Pancreas (tissue), 10 donors: ENCODE data around the gene PCK2. TPM values are rescaled to one million over a fixed set of nuclear protein-coding genes. Genes with fewer than 3 reads are reported as not detected.

ENCODE experiments used
- ATAC-seq, 4 donors: fragments of 200-7000 bp; cut with Tn5 transposase; one replicate each; pipeline versions ENCODE4 v1.8.0 to v1.9.1; 2020; ENCODE audit warnings: mild to moderate bottlenecking in 4 of 4, moderate library complexity in 4 of 4
- DNase-seq, 6 donors: peaks; one replicate each; pipeline ENCODE4 v3.0.0-alpha.2; 2020
- FAIRE-seq: peaks from 2 replicates; lab custom pipeline; 2012; peaks lifted over from hg19 to GRCh38; lab: Jason Lieb, UNC
- H3K27ac ChIP-seq, 4 donors: fragments of 200-600 bp; sonication (generic); 1 replicate in 3 of 4; 2 replicates in 1 of 4; pipeline versions ENCODE4 v1.5.0 to v1.8.0; 2020
- H3K27me3 ChIP-seq, 4 donors: fragments of 200-600 bp; one replicate each; pipeline ENCODE4 v1.8.0; 2021
- H3K36me3 ChIP-seq, 3 donors: fragments of 200-600 bp; sonication (generic) in 1 of 3; one replicate each; pipeline versions ENCODE4 v1.5.0 to v1.8.0; 2020 to 2021
- H3K4me1 ChIP-seq, 3 donors: fragments of 200-600 bp; one replicate each; pipeline ENCODE4 v1.8.0; 2021
- H3K4me3 ChIP-seq, 4 donors: fragments of 200-600 bp; sonication (generic) in 2 of 4; one replicate each; pipeline versions ENCODE4 v1.5.0 to v1.8.0; 2020 to 2021
- H3K9me3 ChIP-seq, 4 donors: fragments of 200-600 bp; one replicate each; pipeline ENCODE4 v1.8.0; 2021
- CTCF ChIP-seq, 4 donors: fragments of 200-600 bp; sonication (generic) in 3 of 4; IDR thresholded peaks; one replicate each; pipeline versions ENCODE4 v1.5.0 to v1.8.0; 2021; ENCODE audit warnings: antibody characterized with exemption in 4 of 4
- WGBS, 2 donors: extraction: QIAGEN DNeasy Blood & Tissue Kit; methylation state at CpG; one replicate each; pipeline ENCODE4 v1.1.7; 2013; 5-methylcytosine and 5-hydroxymethylcytosine counted together
- intact Hi-C, 3 donors: fragments of 100-400 bp; cut with DNase I; formaldehyde crosslinking; loops; one replicate each; pipeline versions ENCODE4 v1.11.1 to v1.14.2; 2022
- polyA plus RNA-seq, 2 donors: library from polyadenylated mRNA; stranded (reverse); fragments of 200-250 nt; gene quantifications; one replicate each; pipeline ENCODE4 v1.2.3, GENCODE V29; 2013
- total RNA-seq, 6 donors: library from RNA; stranded (reverse); fragmentation: NEBNext Ultra II Directional in 4 of 6; extraction: Animal tissue kit (Norgen Biotek cat#: 25700) in 4 of 6; gene quantifications; one replicate each; pipeline versions ENCODE4 v1.2.1 to v1.2.4, GENCODE V29; 2021 to 2023
- donor health status: healthy with polysubstance abuse.
- donor health status: DM: no; HTN: no; CAD: no; lungs with moderate emphysema.
- donor health status: DM: no; HTN: no; CAD: no.
- donor health status: control.
- donor health status: control.
- donor health status: Bipolar disorder and iron deficiency.
- donor health status: DM: yes; HTN: yes; CAD: no.
- donor health status: DM: no; HTN: no; CAD: no.
- donor health status: DM: no; HTN: no; CAD: no.
- donor health status: DM: yes; HTN: yes; CAD: no.

Gene PCK2
- total and polyA plus RNA-seq, 8 donors = 12.8 to 146 (median 21.0) TPM

GRCh38 chr14:24071836-24072430 is 22.2 kb upstream of the PCK2 start:
- no peak for ATAC-seq
- no peak for FAIRE-seq
- intact Hi-C loops = no loop called here
- TF ChIP-seq CTCF (IDR thresholded peaks at IDR 0.05) = no peak
- H3K27ac ChIP-seq = no peak overlapping the region
- H3K9me3 ChIP-seq = no peaks in the 10 kb centered on the region
- DNase-seq = peak in 1 of 6 donors; percentile 27
- 61 to 65% methylated on average over 12 of the region's 12 CpGs for WGBS, 2 donors
- H3K27me3 ChIP-seq = no peaks in the 10 kb centered on the region
- no peak overlapping the region for H3K4me3 ChIP-seq
- H3K4me1 ChIP-seq = peaks cover 0 to 5% (median 0%) of the 10 kb centered on the region in 3 donors
- H3K36me3 ChIP-seq = no peaks in the 10 kb centered on the region

GRCh38 chr14:24072436-24072835 is 21.7 kb upstream of the PCK2 start:
- no peak for TF ChIP-seq CTCF (IDR thresholded peaks at IDR 0.05)
- Histone ChIP-seq H3K9me3 (no peaks in the 10 kb centered on the region), H3K27me3 (no peaks in the 10 kb centered on the region), H3K27ac (no peak overlapping the region), H3K36me3 (no peaks in the 10 kb centered on the region), H3K4me3 (no peak overlapping the region), H3K4me1 (peaks cover 0 to 5% (median 0%) of the 10 kb centered on the region in 3 donors)
- intact Hi-C loops = no loop called here
- WGBS, 2 donors = 32 to 47% methylated on average over 7 of the region's 7 CpGs
- peak in 2 of 6 donors; percentile 47 to 73 for DNase-seq
- peak; percentile 17 to 67 (median 36) for ATAC-seq
- FAIRE-seq = no peak

- Histone ChIP-seq H3K27me3 (no peaks in the 10 kb centered on the region), H3K9me3 (no peaks in the 10 kb centered on the region), H3K27ac (no peak overlapping the region), H3K4me3 (no peak overlapping the region), H3K36me3 (no peaks in the 10 kb centered on the region), H3K4me1 (peaks cover 0 to 5% (median 0%) of the 10 kb centered on the region in 3 donors)
- DNase-seq (peak in 1 of 6 donors; percentile 46), FAIRE-seq (no peak), ATAC-seq (no peak)
- TF ChIP-seq CTCF (IDR thresholded peaks at IDR 0.05) = no peak
- WGBS, 2 donors = 83 to 86% methylated on average over 26 of the region's 26 CpGs
- intact Hi-C loops = no loop called here
These were observed 20.9 kb upstream of the PCK2 start for GRCh38 chr14:24072881-24073877.

- intact Hi-C loops = no loop called here
- WGBS, 2 donors = 41 to 47% methylated on average over 11 of the region's 11 CpGs
- Histone ChIP-seq H3K27ac (no peak overlapping the region), H3K36me3 (no peaks in the 10 kb centered on the region), H3K27me3 (no peaks in the 10 kb centered on the region), H3K4me3 (no peak overlapping the region), H3K4me1 (peaks cover 0 to 5% (median 0%) of the 10 kb centered on the region in 3 donors), H3K9me3 (no peaks in the 10 kb centered on the region)
- ATAC-seq = peak; percentile 39 to 77 (median 58)
- peak in 2 of 6 donors; percentile 34 to 53 for DNase-seq
- FAIRE-seq = no peak
- TF ChIP-seq CTCF (IDR thresholded peaks at IDR 0.05) = no peak
These were observed 19.3 kb upstream of the PCK2 start for GRCh38 chr14:24074625-24075484.
